HepG2 (cell line): ENCODE measurements around the gene TAF6. TPM values are rescaled to one million over a fixed set of nuclear protein-coding genes. Genes with fewer than 3 reads are reported as not detected.

Experiments used
- ATF2 ChIP-seq: sonication (generic); formaldehyde crosslinking; IDR thresholded peaks from 2 replicates; pipeline ENCODE4 v1.4.0; 2020; ENCODE audit warnings: missing genetic modification reagents
- HDAC1 ChIP-seq: sonication (generic); formaldehyde crosslinking; IDR thresholded peaks from 2 replicates; pipeline ENCODE4 v1.5.1; 2020; ENCODE audit warnings: mild to moderate bottlenecking, missing genetic modification reagents
- HNRNPL ChIP-seq: fragments of 200-400 bp; formaldehyde crosslinking; IDR thresholded peaks from 2 replicates; pipeline ENCODE4 v1.6.1; 2017; ENCODE audit warnings: mild to moderate bottlenecking, low read depth, low read length
- IKZF4 ChIP-seq: sonication (generic); formaldehyde crosslinking; IDR thresholded peaks from 2 replicates; pipeline ENCODE4 v1.5.1; 2020; ENCODE audit warnings: borderline replicate concordance, mild to moderate bottlenecking, low read depth, missing genetic modification reagents; ENCODE audit errors: not compliant biosample characterization
- LRRFIP1 ChIP-seq: sonication (generic); formaldehyde crosslinking; conservative IDR thresholded peaks from 2 replicates; pipeline ENCODE4 v1.4.0; 2020; ENCODE audit warnings: missing genetic modification reagents
- MAF1 ChIP-seq: sonication (generic); formaldehyde crosslinking; IDR thresholded peaks from 2 replicates; pipeline ENCODE4 v1.5.0; 2020; ENCODE audit warnings: missing genetic modification reagents, borderline replicate concordance
- MXD3 ChIP-seq: IDR thresholded peaks from 2 replicates; pipeline ENCODE4 v1.6.1; 2016; ENCODE audit warnings: mild to moderate bottlenecking, missing biosample characterization, missing genetic modification reagents
- NCOA2 ChIP-seq: sonication (generic); formaldehyde crosslinking; IDR thresholded peaks from 2 replicates; pipeline ENCODE4 v1.8.0; 2022; ENCODE audit warnings: inconsistent platforms
- NFE2 ChIP-seq: sonication (generic); formaldehyde crosslinking; IDR thresholded peaks from 2 replicates; pipeline ENCODE4 v1.4.0; 2020; ENCODE audit warnings: missing genetic modification reagents
- REL ChIP-seq: sonication (generic); formaldehyde crosslinking; conservative IDR thresholded peaks from 2 replicates; pipeline ENCODE4 v1.8.0; 2022; ENCODE audit warnings: mild to moderate bottlenecking, missing genetic modification reagents, moderate library complexity
- RFX1 ChIP-seq: fragments of 450-650 bp; IDR thresholded peaks from 2 replicates; pipeline ENCODE4 v1.6.1; 2017
- SALL1 ChIP-seq: sonication (generic); formaldehyde crosslinking; IDR thresholded peaks from 2 replicates; pipeline ENCODE4 v1.8.0; 2022; ENCODE audit warnings: mild to moderate bottlenecking, missing genetic modification reagents
- SNAPC2 ChIP-seq: sonication (generic); formaldehyde crosslinking; IDR thresholded peaks from 2 replicates; pipeline ENCODE4 v1.8.1; 2022; ENCODE audit warnings: mild to moderate bottlenecking, missing genetic modification reagents
- TEAD3 ChIP-seq: optimal IDR thresholded peaks from 2 replicates; pipeline ENCODE3; 2016; ENCODE audit warnings: borderline replicate concordance
- THYN1 ChIP-seq: sonication (generic); formaldehyde crosslinking; IDR thresholded peaks from 2 replicates; pipeline ENCODE4 v1.8.1; 2023; ENCODE audit warnings: low read depth, mild to moderate bottlenecking, moderate library complexity, missing genetic modification reagents, borderline replicate concordance
- ZBTB7A ChIP-seq: sonication (generic); formaldehyde crosslinking; IDR thresholded peaks from 2 replicates; pipeline ENCODE4 v1.8.0; 2022; ENCODE audit warnings: mild to moderate bottlenecking, missing genetic modification reagents
- ZFP91 ChIP-seq: sonication (generic); formaldehyde crosslinking; IDR thresholded peaks from 2 replicates; pipeline ENCODE4 v1.9.0; 2022; ENCODE audit warnings: missing genetic modification reagents, mild to moderate bottlenecking, borderline replicate concordance
- ZKSCAN5 ChIP-seq: sonication (generic); formaldehyde crosslinking; IDR thresholded peaks from 2 replicates; pipeline ENCODE4 v1.5.1; 2020; ENCODE audit warnings: mild to moderate bottlenecking, missing genetic modification reagents
- ZNF207 ChIP-seq: fragments of 450-650 bp; IDR thresholded peaks from 2 replicates; pipeline ENCODE4 v1.6.1; 2016; ENCODE audit warnings: antibody characterized with exemption, borderline replicate concordance
- ZNF230 ChIP-seq: sonication (generic); formaldehyde crosslinking; IDR thresholded peaks from 2 replicates; pipeline ENCODE4 v1.4.0; 2020; ENCODE audit warnings: mild to moderate bottlenecking, missing genetic modification reagents
- ZNF24 ChIP-seq: fragments of 450-650 bp; IDR thresholded peaks from 2 replicates; pipeline ENCODE4 v1.6.1; 2017; ENCODE audit warnings: antibody characterized with exemption, mild to moderate bottlenecking
- ZNF547 ChIP-seq: sonication (generic); formaldehyde crosslinking; IDR thresholded peaks from 2 replicates; pipeline ENCODE4 v1.5.1; 2020; ENCODE audit warnings: mild to moderate bottlenecking, missing genetic modification reagents
- ZNF556 ChIP-seq: sonication (generic); formaldehyde crosslinking; IDR thresholded peaks from 2 replicates; pipeline ENCODE4 v1.4.0; 2020; ENCODE audit warnings: mild to moderate bottlenecking, missing genetic modification reagents, borderline replicate concordance
- ZNF567 ChIP-seq: sonication (generic); formaldehyde crosslinking; IDR thresholded peaks from 2 replicates; pipeline ENCODE4 v1.8.1; 2023; ENCODE audit warnings: mild to moderate bottlenecking, missing genetic modification reagents, borderline replicate concordance
- ZNF883 ChIP-seq: sonication (generic); formaldehyde crosslinking; IDR thresholded peaks from 2 replicates; pipeline ENCODE4 v1.5.1; 2020; ENCODE audit warnings: mild to moderate bottlenecking, missing genetic modification reagents; ENCODE audit errors: not compliant biosample characterization
- polyA plus RNA-seq, 8 experiments: library from polyadenylated mRNA; depleted of rRNA in 3 of 8; stranded (reverse) in 7 of 8; unstranded in 1 of 8; fragments of >200 nt; fragmentation: Illumina TruSeq in 4 of 8; extraction: Trizol in 4 of 8; gene quantifications; 2 replicates each; pipeline versions ENCODE4 v1.2.1 to v1.2.3, GENCODE V29; 2011 to 2016; ENCODE audit warnings: low read depth in 4 of 8, missing spikeins in 1 of 8, mixed read lengths in 1 of 8; ENCODE audit not compliant: insufficient read depth in 1 of 8
- total RNA-seq, 5 experiments: library from RNA; depleted of rRNA; stranded (reverse); fragments of >200 nt; fragmentation: Illumina TruSeq; extraction: Trizol; gene quantifications; 2 replicates each; pipeline ENCODE4 v1.2.3, GENCODE V29; 2016; ENCODE audit warnings: low read depth in 1 of 5

Gene TAF6
- total and polyA plus RNA-seq, 2 of the 13 experiments (the other 11 are each of a cell fraction or from before 2014, with no cell fraction given): 12.9 to 18.8 TPM

- TF ChIP-seq ZNF24 (no peak), LRRFIP1 (CRISPR knock-in tag) (no peak), TEAD3 (CRISPR knock-in tag) (peak; percentile 51), THYN1 (CRISPR knock-in tag) (no peak), ZBTB7A (CRISPR knock-in tag) (no peak), SALL1 (peak; percentile 65), MXD3 (CRISPR knock-in tag) (peak; percentile 80; the same call in 1 of the 2 replicates), ATF2 (peak; percentile 63), MAF1 (CRISPR knock-in tag) (0 out of 2 replicates have a peak, but pooled peaks have one; percentile 53), IKZF4 (no peak), NFE2 (CRISPR knock-in tag) (no peak), ZFP91 (CRISPR knock-in tag) (peak; percentile 99), ZNF547 (CRISPR knock-in tag) (no peak; the same call in 1 of the 2 replicates), NCOA2 (CRISPR knock-in tag) (peak; percentile 32; the same call in 1 of the 2 replicates), ZNF556 (CRISPR knock-in tag) (no peak), HDAC1 (CRISPR knock-in tag) (peak; percentile 63), HNRNPL (no peak), ZNF567 (CRISPR knock-in tag) (no peak), SNAPC2 (CRISPR knock-in tag) (no peak), REL (peak; percentile 28; the same call in 1 of the 2 replicates), ZNF207 (no peak), ZNF230 (CRISPR knock-in tag) (no peak; the same call in 1 of the 2 replicates), ZKSCAN5 (CRISPR knock-in tag) (no peak), ZNF883 (CRISPR knock-in tag) (no peak), RFX1 (peak; percentile 92)
These were observed at the start of gene TAF6, which contains the start of gene CNPY4 (continued) for GRCh38 chr7:100119072-100119969.
